K562 (cell line): ENCODE data around the gene CHAMP1. TPM values are rescaled to one million over a fixed set of nuclear protein-coding genes. Genes with fewer than 3 reads are reported as not detected.

Experiments
- BCL6 ChIP-seq: fragments of 250-450 bp; sonication (Bioruptor Pico); IDR thresholded peaks from 2 replicates; pipeline ENCODE4 v1.4.0; 2020
- ETV1 ChIP-seq: fragments of 450-650 bp; conservative IDR thresholded peaks from 2 replicates; pipeline ENCODE4 v1.6.1; 2016; ENCODE audit warnings: missing genetic modification characterization, control low read depth, low read depth, missing compliant biosample characterization
- FOSL1 ChIP-seq: fragments of 200-800 bp; sonication (Bioruptor generic); conservative IDR thresholded peaks from 2 replicates; pipeline ENCODE4 v1.6.1; 2016; ENCODE audit warnings: missing genetic modification characterization, missing compliant biosample characterization
- FOXK2 ChIP-seq, 2 experiments: fragments of 450-650 bp; IDR thresholded peaks in 1 of 2; conservative IDR thresholded peaks in 1 of 2; 2 replicates each; pipeline ENCODE4 v1.6.1; 2016; ENCODE audit warnings: low read depth in 2 of 2, mild to moderate bottlenecking in 1 of 2
- HCFC1 ChIP-seq: IDR thresholded peaks from 2 replicates; pipeline ENCODE4 v1.6.1; 2012; ENCODE audit warnings: low read depth, low read length, improper control_type of control experiment
- JUN ChIP-seq, 2 experiments: sonication (generic) in 1 of 2; formaldehyde crosslinking in 1 of 2; IDR thresholded peaks; 2 replicates each; pipeline versions ENCODE4 v1.6.1 to v1.8.0; 2012 to 2022; ENCODE audit warnings: borderline replicate concordance in 2 of 2, mild to moderate bottlenecking in 2 of 2, improper control_type of control experiment in 1 of 2, low read depth in 1 of 2, low read length in 1 of 2, missing genetic modification reagents in 1 of 2
- MAFF ChIP-seq: IDR thresholded peaks from 2 replicates; pipeline ENCODE4 v1.6.1; 2012; ENCODE audit warnings: low read length, improper control_type of control experiment
- MCM2 ChIP-seq: fragments of 450-650 bp; IDR thresholded peaks from 2 replicates; pipeline ENCODE4 v1.6.1; 2017; ENCODE audit warnings: low read depth, mild to moderate bottlenecking
- NFYB ChIP-seq: IDR thresholded peaks from 2 replicates; pipeline ENCODE4 v1.6.1; 2011; ENCODE audit warnings: mild to moderate bottlenecking, moderate library complexity; ENCODE audit not compliant: insufficient read length; ENCODE audit errors: extremely low read depth
- POLR3A ChIP-seq: IDR thresholded peaks from 2 replicates; pipeline ENCODE4 v1.6.1; 2011; ENCODE audit warnings: borderline replicate concordance, mild to moderate bottlenecking, moderate library complexity; ENCODE audit not compliant: insufficient read length, insufficient read depth; ENCODE audit errors: extremely low read depth
- TAF9B ChIP-seq: fragments of 450-650 bp; IDR thresholded peaks from 2 replicates; pipeline ENCODE4 v1.6.1; 2018; ENCODE audit warnings: mild to moderate bottlenecking; ENCODE audit not compliant: partially characterized antibody
- TBP ChIP-seq: optimal IDR thresholded peaks from 2 replicates; pipeline ENCODE3; 2011; ENCODE audit warnings: low read depth, low read length, improper control_type of control experiment
- ZFP91 ChIP-seq: sonication (generic); formaldehyde crosslinking; IDR thresholded peaks from 2 replicates; pipeline ENCODE4 v1.8.0; 2022; ENCODE audit warnings: mild to moderate bottlenecking, missing genetic modification reagents
- ZNF717 ChIP-seq: fragments of 250-450 bp; sonication (Bioruptor Pico); IDR thresholded peaks from 2 replicates; pipeline ENCODE4 v1.5.0; 2021
- polyA plus RNA-seq, 8 experiments: library from polyadenylated mRNA; depleted of rRNA in 4 of 8; stranded (reverse) in 5 of 8; unstranded in 3 of 8; fragments of >200 nt; fragmentation: Nextera tagmentation in 2 of 8; fragmentation: Illumina TruSeq in 1 of 8; extraction: Ambion mirVana in 2 of 8; extraction: Trizol in 1 of 8; gene quantifications; 2 replicates each; pipeline versions ENCODE4 v1.2.1 to v1.2.3, GENCODE V29; 2011 to 2014; ENCODE audit warnings: inconsistent platforms in 1 of 8, missing spikeins in 1 of 8
- total RNA-seq, 7 experiments: library from RNA; depleted of rRNA in 6 of 7; stranded (reverse); fragments of >200 nt in 6 of 7; fragmentation: Illumina TruSeq in 2 of 7; extraction: Trizol in 2 of 7; gene quantifications; 2 replicates each; pipeline versions ENCODE4 v1.2.1 to v1.2.3, GENCODE V29; 2011 to 2021; ENCODE audit warnings: low replicate concordance in 1 of 7
- TF ChIP-seq, protein P1 (sequence below): sonication (generic); formaldehyde crosslinking; IDR thresholded peaks from 2 replicates; pipeline ENCODE4 v1.8.0; 2022; ENCODE audit warnings: mild to moderate bottlenecking, missing genetic modification reagents
- TF ChIP-seq, protein P2 (sequence below): fragments of 450-650 bp; IDR thresholded peaks from 2 replicates; pipeline ENCODE4 v1.6.1; 2017; ENCODE audit warnings: antibody characterized with exemption, mild to moderate bottlenecking

Gene CHAMP1
- total and polyA plus RNA-seq, 9 of the 15 experiments (the other 6 are each of a cell fraction or from before 2014, with no cell fraction given) = 0.70 to 40.6 (median 15.3) TPM

DNA sequence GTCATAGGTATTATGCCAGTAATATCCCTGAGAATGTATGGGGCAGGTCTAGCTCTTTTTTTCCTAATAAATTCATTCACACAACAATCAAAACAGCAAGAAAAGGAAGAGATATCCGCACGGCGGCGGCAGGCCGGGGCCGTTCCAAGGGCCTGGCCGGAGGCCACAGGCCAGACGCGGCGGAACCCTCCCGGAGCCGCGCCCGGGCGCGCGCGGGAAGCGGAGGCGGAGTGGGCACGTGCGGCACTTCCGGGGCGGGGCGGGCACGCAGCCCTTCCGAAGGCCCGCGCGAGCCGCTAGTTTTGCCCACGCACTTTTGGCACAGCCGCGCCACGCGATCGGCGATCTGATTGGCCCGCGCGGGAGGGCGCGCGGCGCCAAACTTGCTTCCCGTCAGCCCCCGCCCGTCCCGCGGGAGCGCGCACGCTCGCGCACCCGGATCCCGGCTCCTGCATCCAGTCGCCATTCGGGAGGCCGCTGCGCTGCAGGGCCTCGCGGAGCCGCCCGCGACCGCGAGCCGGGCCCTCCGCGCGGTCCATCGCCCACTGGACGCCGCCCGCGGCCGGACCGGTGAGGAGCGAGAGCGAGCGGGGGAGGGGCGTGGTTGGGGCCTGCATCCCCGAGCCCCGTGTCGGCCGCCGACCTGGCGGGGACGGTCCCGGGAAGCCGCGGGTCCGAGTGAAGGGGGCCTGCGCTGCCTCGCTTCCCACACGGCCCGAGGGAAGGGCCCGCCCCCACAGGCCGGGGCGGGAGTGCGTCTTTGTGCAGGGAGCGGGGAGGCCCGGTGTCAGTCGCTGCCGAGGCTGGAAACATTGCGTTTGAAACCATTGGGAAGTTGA lies at the start of gene CHAMP1 (continued):
- TF ChIP-seq FOXK2 (conservative IDR thresholded peaks at IDR 0.05 in 1 of 2, IDR thresholded peaks at IDR 0.05 in 1 of 2; ENCODE audit: low read depth in 2 of 2) (no peak), HCFC1 (0 out of 2 replicates have a peak, but pooled peaks have one; percentile 48), NFYB (no peak), ZFP91 (CRISPR knock-in tag) (no peak), FOSL1 (tag) (no peak; the same call in 1 of the 2 replicates), POLR3A (no peak), JUN (IDR thresholded peaks at IDR 0.05; ENCODE audit: borderline replicate concordance, low read depth, low read length) (0 out of 2 replicates have a peak, but pooled peaks have one; percentile 13), JUN (CRISPR knock-in tag; IDR thresholded peaks at IDR 0.05; ENCODE audit: borderline replicate concordance) (peak; percentile 64; the same call in 1 of the 2 replicates), TAF9B (no peak), BCL6 (CRISPR knock-in tag) (no peak), ZNF717 (CRISPR knock-in tag) (no peak), MCM2 (no peak), MAFF (no peak), ETV1 (tag) (0 out of 2 replicates have a peak, but pooled peaks have one; percentile 27), TBP (peak; percentile 71)
- TF ChIP-seq, protein P1, sequence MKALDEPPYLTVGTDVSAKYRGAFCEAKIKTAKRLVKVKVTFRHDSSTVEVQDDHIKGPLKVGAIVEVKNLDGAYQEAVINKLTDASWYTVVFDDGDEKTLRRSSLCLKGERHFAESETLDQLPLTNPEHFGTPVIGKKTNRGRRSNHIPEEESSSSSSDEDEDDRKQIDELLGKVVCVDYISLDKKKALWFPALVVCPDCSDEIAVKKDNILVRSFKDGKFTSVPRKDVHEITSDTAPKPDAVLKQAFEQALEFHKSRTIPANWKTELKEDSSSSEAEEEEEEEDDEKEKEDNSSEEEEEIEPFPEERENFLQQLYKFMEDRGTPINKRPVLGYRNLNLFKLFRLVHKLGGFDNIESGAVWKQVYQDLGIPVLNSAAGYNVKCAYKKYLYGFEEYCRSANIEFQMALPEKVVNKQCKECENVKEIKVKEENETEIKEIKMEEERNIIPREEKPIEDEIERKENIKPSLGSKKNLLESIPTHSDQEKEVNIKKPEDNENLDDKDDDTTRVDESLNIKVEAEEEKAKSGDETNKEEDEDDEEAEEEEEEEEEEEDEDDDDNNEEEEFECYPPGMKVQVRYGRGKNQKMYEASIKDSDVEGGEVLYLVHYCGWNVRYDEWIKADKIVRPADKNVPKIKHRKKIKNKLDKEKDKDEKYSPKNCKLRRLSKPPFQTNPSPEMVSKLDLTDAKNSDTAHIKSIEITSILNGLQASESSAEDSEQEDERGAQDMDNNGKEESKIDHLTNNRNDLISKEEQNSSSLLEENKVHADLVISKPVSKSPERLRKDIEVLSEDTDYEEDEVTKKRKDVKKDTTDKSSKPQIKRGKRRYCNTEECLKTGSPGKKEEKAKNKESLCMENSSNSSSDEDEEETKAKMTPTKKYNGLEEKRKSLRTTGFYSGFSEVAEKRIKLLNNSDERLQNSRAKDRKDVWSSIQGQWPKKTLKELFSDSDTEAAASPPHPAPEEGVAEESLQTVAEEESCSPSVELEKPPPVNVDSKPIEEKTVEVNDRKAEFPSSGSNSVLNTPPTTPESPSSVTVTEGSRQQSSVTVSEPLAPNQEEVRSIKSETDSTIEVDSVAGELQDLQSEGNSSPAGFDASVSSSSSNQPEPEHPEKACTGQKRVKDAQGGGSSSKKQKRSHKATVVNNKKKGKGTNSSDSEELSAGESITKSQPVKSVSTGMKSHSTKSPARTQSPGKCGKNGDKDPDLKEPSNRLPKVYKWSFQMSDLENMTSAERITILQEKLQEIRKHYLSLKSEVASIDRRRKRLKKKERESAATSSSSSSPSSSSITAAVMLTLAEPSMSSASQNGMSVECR (CRISPR knock-in tag) = peak; percentile 60; the same call in 1 of the 2 replicates
- TF ChIP-seq, protein P2, sequence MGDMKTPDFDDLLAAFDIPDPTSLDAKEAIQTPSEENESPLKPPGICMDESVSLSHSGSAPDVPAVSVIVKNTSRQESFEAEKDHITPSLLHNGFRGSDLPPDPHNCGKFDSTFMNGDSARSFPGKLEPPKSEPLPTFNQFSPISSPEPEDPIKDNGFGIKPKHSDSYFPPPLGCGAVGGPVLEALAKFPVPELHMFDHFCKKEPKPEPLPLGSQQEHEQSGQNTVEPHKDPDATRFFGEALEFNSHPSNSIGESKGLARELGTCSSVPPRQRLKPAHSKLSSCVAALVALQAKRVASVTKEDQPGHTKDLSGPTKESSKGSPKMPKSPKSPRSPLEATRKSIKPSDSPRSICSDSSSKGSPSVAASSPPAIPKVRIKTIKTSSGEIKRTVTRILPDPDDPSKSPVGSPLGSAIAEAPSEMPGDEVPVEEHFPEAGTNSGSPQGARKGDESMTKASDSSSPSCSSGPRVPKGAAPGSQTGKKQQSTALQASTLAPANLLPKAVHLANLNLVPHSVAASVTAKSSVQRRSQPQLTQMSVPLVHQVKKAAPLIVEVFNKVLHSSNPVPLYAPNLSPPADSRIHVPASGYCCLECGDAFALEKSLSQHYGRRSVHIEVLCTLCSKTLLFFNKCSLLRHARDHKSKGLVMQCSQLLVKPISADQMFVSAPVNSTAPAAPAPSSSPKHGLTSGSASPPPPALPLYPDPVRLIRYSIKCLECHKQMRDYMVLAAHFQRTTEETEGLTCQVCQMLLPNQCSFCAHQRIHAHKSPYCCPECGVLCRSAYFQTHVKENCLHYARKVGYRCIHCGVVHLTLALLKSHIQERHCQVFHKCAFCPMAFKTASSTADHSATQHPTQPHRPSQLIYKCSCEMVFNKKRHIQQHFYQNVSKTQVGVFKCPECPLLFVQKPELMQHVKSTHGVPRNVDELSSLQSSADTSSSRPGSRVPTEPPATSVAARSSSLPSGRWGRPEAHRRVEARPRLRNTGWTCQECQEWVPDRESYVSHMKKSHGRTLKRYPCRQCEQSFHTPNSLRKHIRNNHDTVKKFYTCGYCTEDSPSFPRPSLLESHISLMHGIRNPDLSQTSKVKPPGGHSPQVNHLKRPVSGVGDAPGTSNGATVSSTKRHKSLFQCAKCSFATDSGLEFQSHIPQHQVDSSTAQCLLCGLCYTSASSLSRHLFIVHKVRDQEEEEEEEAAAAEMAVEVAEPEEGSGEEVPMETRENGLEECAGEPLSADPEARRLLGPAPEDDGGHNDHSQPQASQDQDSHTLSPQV = peak; percentile 44; the same call in 1 of the 2 replicates
